Fibroblast of villous mesenchyme (primary cell): Measurements from ENCODE around the gene MCF2L2. TPM values are rescaled to one million over a fixed set of nuclear protein-coding genes. Genes with fewer than 3 reads are reported as not detected.

Experiments used
- DNase-seq: peaks from one replicate; pipeline ENCODE4 v3.0.0-alpha.2; 2010; ENCODE audit warnings: low read depth
- H3K4me3 ChIP-seq: 2 replicates; pipeline ENCODE4 v1.5.1; 2011; ENCODE audit warnings: low read depth, mild to moderate bottlenecking, low read length
- total RNA-seq: library from RNA; depleted of rRNA; stranded (reverse); fragments of >200 nt; gene quantifications from 2 replicates; pipeline ENCODE4 v1.2.3, GENCODE V29; 2012
- TF ChIP-seq, protein P1 (sequence below): IDR thresholded peaks from 2 replicates; pipeline ENCODE4 v1.5.1; 2012; ENCODE audit warnings: low read depth, mild to moderate bottlenecking, low read length; ENCODE audit not compliant: insufficient read depth

Gene MCF2L2
- total RNA-seq, 1 donor = 0.43 TPM

GRCh38 chr3:183252973-183253527 is 175.4 kb downstream of the MCF2L2 start, which contains the start of gene B3GNT5:
Gene B3GNT5, plus strand, starts transcription at chr3:183253253. Its CDS starts 16,546 bp downstream, at chr3:183269799.
- TF ChIP-seq, protein P1, sequence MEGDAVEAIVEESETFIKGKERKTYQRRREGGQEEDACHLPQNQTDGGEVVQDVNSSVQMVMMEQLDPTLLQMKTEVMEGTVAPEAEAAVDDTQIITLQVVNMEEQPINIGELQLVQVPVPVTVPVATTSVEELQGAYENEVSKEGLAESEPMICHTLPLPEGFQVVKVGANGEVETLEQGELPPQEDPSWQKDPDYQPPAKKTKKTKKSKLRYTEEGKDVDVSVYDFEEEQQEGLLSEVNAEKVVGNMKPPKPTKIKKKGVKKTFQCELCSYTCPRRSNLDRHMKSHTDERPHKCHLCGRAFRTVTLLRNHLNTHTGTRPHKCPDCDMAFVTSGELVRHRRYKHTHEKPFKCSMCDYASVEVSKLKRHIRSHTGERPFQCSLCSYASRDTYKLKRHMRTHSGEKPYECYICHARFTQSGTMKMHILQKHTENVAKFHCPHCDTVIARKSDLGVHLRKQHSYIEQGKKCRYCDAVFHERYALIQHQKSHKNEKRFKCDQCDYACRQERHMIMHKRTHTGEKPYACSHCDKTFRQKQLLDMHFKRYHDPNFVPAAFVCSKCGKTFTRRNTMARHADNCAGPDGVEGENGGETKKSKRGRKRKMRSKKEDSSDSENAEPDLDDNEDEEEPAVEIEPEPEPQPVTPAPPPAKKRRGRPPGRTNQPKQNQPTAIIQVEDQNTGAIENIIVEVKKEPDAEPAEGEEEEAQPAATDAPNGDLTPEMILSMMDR = no peak
- peak; percentile 32 for DNase-seq
- H3K4me3 ChIP-seq = peak within 1 kb of the TSS; percentile 79

DNA sequence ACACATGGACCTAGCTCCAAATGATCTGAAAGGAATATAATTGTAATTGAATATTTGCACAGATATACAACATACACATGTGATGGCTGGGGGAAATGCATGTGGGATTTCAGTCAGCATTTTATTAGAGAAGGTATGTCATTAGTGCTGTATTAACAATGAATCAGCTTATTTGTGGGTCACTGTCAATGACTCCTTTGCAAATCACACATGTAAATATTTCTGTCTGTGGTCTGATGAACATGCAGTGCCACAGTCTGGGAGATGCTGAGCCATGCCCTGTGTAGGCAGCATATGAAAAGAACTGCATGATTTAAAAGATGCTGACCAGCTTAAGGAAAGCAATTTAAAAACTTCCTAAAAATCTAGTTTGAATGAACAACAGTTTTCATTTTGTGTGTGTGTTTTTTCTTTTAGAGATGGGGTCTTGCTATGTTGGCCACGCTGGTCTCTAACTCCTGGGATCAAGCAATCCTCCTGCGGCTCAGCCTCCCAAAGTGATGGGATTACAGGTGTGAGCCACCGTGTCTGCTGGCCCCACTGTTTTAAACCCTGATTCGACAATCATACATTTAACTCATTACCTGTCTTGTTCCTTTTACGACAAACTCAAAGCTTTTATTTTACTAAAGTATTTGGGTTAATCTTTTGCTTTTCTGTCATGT is 176.2 kb downstream of the MCF2L2 start:
- TF ChIP-seq, protein P1 = no peak
- DNase-seq = no peak
- peak overlapping the region; percentile 79 for H3K4me3 ChIP-seq

DNA sequence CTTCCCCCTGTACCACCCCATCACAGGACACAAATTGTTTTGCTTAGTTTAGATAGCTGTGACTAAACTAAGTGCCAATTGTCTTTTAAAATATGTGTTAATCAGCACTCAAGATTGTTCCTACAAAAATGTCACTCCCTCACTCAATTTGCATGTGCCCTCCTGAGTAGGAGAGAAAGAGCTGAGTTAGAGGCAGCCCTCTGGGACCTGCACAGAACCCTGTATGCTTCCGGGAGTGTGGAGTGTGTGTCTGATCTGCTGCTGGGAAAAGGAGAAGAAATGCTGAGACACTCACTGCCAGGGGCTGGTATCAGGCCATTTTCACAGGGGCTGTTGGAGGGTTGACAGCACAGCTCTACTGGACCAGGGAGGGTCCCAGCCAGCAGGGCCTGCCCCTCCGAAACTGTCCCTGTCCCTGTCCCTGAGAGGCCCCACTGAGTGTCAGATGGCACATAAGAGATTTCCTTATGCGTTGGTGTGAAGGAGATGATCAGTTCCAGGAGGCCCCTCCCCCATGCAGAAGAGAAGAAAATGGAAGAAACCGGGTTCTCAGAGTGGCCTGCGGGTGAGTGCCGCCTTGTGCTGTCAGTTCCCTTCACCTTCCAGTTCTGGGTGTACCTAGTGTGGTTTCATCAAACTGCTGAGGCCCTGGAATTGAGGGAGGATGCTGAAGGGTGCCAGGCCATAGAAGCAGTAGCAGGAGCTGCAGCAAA is 179.3 kb downstream of the MCF2L2 start:
- no peak for DNase-seq
- TF ChIP-seq, protein P1 = no peak
- H3K4me3 ChIP-seq = no peak overlapping the region

- TF ChIP-seq, protein P1 = no peak
- no peak for DNase-seq
Measured at GRCh38 chr3:183247011-183247589, 181.3 kb downstream of the MCF2L2 start.

DNA sequence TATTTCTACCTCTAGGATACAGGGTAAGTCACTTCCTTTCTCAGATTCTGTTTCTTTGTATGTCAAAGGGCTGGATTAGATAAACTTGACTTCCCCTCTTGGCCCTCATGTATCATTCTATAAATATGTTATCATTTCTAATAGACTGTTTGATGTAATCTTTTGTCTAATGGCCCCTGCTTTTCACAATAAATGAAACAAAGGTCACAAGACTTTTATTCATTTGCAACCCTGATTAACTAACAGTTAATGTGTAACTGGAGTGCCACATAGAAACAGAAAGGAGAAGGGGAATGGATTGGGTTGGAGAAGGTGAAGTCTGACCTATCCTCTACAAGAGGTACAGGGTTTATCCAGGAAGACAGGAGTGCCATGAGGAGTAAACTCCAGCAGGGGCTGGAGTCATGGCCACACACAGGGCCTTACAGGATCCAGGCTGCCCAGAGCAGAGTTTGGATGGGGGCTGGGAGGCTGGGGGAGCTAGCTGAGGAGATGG is 183.4 kb downstream of the MCF2L2 start:
- TF ChIP-seq, protein P1 = no peak
- DNase-seq = no peak

More at GRCh38 chr3:183247011-183247589, 181.3 kb downstream of the MCF2L2 start:
- H3K4me3 ChIP-seq = no peak overlapping the region

GRCh38 chr3:183244219-183244618 is 184.2 kb downstream of the MCF2L2 start:
- DNase-seq = peak; percentile 21

More for the DNA sequence above, 183.4 kb downstream of the MCF2L2 start:
- H3K4me3 ChIP-seq = no peak overlapping the region

More at GRCh38 chr3:183244219-183244618, 184.2 kb downstream of the MCF2L2 start:
- TF ChIP-seq, protein P1 = no peak
- no peak overlapping the region for H3K4me3 ChIP-seq
